COR-L47 (cell line): ENCODE measurements around the gene ZNF385B.
"Not testable (repeated sequence)": the region's sequence is repeated elsewhere in the genome, so short reads cannot be mapped to it uniquely, and the experiment has no call there.

Experiments used
- DNase-seq: peaks from one replicate; lab custom pipeline; 2025; lab: John Stamatoyannopoulos, UW

Gene ZNF385B

GRCh38 chr2:179861416-179862067 is at the start of gene ZNF385B:
TSS of gene ZNF385B (minus strand) at chr2:179861612.
- peak; percentile 33 for DNase-seq

- no peak for DNase-seq
These were observed 49.3 kb upstream of the ZNF385B start for GRCh38 chr2:179910735-179911113.

- DNase-seq: no peak
These were observed 48.7 kb upstream of the ZNF385B start for GRCh38 chr2:179909845-179910734.

DNA sequence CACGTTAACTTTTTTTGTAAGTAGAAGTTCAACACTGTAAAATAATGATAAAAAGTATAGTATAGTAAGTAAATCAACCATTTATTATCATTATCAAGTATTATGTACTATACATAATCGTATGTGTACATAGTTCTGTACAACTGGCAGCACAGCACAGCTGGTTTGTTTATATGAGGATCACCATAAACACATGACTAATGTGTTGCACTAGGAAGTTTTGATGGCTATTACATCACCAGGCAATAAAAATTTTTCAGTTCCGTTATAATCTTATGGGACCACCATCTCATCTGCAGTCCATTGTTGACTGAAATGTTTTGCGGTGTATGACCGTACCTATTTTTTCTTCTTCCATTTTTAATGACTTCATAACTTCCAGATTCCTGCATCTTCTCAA is 39.2 kb upstream of the ZNF385B start:
- DNase-seq: no peak

- DNase-seq: no peak
These were observed 38.3 kb upstream of the ZNF385B start for GRCh38 chr2:179899666-179900065.

DNA sequence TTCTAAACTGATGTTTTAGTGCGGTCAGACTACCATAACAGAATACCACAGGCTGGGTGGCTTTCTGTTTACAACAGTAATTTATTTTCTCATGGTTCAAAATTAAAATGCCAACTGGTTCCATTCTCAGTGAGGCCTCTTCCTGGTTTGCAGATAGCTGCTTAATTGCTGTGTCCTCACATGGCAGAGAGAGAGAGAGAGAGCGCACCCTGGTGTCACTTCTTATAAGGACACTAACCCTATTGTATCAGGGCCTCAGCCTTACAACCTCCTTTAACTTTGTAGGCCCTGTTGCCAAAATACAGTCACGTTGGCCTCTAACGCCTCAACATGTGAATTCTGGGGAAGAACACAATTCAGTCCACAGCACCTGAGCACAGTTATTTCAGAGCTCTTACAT is 37.5 kb upstream of the ZNF385B start:
- peak; percentile 21 for DNase-seq

DNA sequence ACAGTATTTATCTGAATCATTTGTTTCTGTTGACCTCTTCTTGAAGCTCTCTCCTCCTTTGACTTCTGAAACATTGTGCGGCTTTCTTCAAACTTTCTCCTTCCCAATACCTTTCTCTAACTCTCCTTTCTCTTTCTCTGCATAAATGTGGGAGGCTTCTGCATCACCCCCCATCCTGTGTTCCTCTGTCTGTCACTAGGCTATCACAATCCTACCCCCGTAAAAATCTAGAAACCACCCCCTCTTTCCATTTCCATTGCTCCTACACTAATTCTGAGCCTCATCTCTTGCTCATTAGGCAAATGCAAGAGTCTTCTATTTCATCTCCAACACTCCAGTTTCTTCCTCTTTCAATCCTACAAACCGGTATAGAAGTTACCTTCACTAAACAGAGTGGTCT is 32.2 kb upstream of the ZNF385B start:
- no peak for DNase-seq

- no peak for DNase-seq
These were observed 29.8 kb upstream of the ZNF385B start for GRCh38 chr2:179891237-179891636.

GRCh38 chr2:179890666-179891065 is 29.3 kb upstream of the ZNF385B start:
- no peak for DNase-seq

DNA sequence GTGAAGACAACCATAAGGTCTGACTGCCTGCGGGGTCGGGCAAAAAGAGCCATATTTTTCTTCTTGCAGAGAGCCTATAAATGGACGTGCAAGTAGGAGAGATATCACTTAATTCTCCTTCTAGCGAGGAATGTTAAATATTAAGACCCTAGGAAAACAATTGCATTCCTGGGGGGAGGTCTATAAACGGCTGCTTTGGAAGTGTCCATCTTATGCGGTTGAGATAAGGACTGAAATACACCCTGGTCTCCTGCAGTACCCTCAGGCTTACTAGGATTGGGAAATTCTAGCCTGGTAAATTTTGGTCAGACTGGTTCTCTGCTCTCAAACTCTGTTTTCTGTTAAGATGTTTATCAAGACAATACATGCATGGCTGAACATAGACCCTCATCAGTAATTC is 27.2 kb upstream of the ZNF385B start:
- DNase-seq: not testable (repeated sequence)

GRCh38 chr2:179884193-179884592 is 22.8 kb upstream of the ZNF385B start:
- DNase-seq: no peak

- DNase-seq: no peak
These were observed 21.7 kb upstream of the ZNF385B start for GRCh38 chr2:179882851-179883806.

DNA sequence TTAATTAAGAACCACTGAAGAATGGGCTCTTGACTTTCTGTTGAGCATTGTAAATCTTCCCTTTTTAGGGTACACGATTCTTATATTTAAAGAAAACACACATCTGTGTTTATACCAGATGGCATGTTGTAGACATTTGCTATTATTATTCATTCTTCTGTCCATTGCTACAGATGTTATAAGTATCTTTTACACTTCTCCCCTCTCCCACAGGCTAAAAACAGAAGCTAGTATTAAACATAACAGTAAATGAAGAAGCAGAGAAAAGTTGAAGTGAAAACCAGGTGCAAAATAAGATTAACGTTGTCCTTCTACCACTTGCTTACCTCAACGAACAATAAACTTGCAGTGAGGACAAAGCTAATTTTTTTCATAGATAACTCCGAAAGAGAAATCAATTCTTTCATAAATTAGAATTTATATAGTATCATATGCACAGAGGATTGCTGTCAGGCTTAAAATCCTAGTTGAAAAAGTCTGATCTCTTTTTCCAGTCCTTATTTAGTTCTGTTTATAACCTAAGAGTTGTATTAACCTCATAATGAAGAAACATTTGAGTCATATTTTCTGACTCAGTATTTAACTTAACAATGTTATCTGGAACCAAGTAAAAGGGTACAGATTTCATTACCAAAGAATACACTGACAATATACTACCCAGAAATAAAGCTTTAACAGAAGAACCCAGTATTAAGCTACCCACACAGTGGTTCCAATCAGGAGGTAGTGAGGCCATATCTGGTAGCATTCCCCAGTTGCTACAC is 16.4 kb upstream of the ZNF385B start:
- no peak for DNase-seq

DNA sequence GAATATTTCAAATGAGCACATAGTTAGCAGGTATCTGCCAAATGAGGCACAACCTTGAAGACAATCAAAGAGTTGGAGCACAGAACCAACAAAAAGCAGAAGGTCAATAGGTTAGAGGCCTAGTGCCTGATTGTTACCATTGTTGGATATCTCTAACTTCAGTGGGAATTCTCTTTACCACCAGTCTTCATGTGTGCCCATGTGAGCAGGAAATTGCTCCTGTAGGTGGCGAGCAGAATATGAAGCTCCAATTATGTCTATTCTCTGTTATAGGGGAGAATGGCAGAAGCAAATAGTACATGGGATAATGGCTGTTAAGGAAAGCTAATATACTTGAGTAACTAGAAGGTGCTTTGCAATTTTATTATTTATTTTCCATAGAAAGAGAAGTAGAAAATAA is 14.9 kb upstream of the ZNF385B start:
- no peak for DNase-seq

DNA sequence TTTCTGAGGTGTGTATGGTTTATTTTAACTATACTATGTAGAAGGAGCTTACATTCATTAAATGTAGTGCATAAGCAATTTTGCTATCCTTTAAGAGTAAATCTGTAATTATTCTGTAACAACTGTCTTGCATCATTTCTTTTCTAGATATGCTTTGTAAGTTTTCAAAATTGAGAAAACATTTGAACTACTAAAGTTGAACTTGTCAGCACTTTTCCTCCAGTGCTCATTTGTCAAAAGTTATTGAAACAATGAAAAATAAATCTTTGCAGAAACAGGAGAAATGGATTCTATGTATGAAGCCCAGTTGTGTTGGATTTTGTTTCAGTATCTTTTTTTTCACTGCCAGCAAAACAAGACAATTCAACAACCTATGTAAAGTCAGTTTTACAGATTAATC is 14.5 kb upstream of the ZNF385B start:
- DNase-seq: no peak

GRCh38 chr2:179862898-179863458 is 1.6 kb upstream of the ZNF385B start:
- DNase-seq: no peak

DNA sequence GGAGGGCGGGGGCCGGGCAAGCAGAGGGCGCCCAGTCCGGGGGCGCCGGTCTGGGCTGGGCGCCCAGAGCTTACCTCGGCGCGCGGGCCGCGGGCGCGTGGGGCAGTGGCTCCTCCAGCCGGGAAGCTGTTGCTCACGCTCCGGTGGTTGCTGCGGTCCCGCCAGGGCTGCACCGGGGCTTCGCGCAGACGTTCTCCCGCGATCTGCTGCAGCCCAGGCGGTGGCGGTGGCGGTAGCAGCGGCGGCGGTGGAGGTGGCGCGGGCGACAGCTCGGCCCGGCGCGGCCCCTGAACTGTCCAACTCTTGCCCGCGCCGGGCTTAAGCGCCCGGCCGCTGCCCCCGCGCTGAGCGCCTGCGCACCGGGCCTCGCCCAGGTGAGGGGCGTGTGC is 391 bp downstream of the ZNF385B start:
- DNase-seq: no peak

DNA sequence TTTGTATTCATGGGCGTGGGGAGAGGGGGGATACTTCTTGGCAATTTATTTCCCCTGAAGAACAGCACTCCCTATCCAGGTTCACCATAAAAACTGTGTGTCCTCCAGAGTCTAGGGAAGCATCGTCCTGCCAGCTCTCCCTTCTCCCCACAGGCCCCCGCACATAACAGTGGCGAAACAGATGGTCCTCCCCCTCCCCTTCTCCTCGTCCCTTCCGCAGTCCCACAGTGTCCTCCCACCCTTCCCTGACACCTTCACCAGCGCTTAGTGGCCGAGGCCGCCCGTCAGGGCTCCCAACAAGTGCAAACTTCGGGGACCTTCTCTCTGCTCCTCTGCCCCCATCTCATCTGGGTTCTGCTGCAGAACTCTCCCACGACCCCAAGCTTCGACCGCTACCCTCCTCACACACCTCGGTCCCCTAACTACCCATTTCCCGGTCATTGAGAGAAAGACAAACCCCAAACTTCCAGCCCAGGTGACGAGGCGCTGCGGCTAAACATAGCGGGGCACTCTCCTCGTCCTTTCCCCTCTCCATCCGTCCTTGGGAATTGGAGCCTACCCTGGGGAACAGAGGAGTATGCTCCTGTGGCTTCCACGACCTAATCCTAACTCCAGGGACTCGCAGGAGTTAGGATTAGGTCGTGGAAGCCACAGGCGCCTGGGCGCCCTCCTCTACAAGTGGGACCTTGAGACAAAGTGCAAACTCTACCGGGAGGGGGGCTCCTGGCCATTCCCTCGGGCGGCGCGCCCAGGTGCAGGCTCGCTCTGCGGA is 971 bp downstream of the ZNF385B start:
- no peak for DNase-seq

- no peak for DNase-seq
These were observed 1.9 kb downstream of the ZNF385B start for GRCh38 chr2:179859523-179859922.

- DNase-seq: no peak
These were observed 4.2 kb downstream of the ZNF385B start for GRCh38 chr2:179857236-179857635.

- DNase-seq: no peak
These were observed 5.2 kb downstream of the ZNF385B start for GRCh38 chr2:179856205-179856604.
